ENCODE results near the gene NCOR1. TPM values are rescaled to one million over a fixed set of nuclear protein-coding genes. Genes with fewer than 3 reads are reported as not detected.
A peak's percentile ranks its signal among the peaks of the same experiment; 100 is the strongest.

Gene NCOR1
- total RNA-seq (100 to 1,000 TPM; 116 to 139 TPM), polyA plus RNA-seq (ENCODE audit: insufficient read length in 6 of 6) (100 to 1,000 TPM; 110 to 129 (median 115) TPM)
- long read RNA-seq, donor 1, transcript NCOR1-206 (15 exons, 1,883 nt): major isoform, 8 of 1,286 reads
- long read RNA-seq, donor 1, partial matches to known transcripts: 860 of 1,286 reads
- long read RNA-seq, donor 1, other reads (novel, unspliced or antisense): 411 of 1,286 reads
- long read RNA-seq, donor 2, transcript NCOR1-220 (3 exons, 1,352 nt): major isoform, 6 of 86 reads
- long read RNA-seq, donor 2, transcript NCOR1-221 (16 exons, 1,877 nt): minor isoform, 5 of 86 reads
- long read RNA-seq, donor 2, partial matches to known transcripts: 65 of 86 reads
- long read RNA-seq, donor 2, other reads (novel, unspliced or antisense): 0 of 86 reads
- long read RNA-seq, donor 3, partial matches to known transcripts: 6 of 13 reads
- long read RNA-seq, donor 3, other reads (novel, unspliced or antisense): 0 of 13 reads
- long read RNA-seq, donor 4, partial matches to known transcripts: 38 of 65 reads
- long read RNA-seq, donor 4, other reads (novel, unspliced or antisense): 19 of 65 reads
- long read RNA-seq, donor 5, partial matches to known transcripts: 30 of 44 reads
- long read RNA-seq, donor 5, other reads (novel, unspliced or antisense): 0 of 44 reads
- long read RNA-seq, donor 6, partial matches to known transcripts: 21 of 24 reads
- long read RNA-seq, donor 6, other reads (novel, unspliced or antisense): 0 of 24 reads
- long read RNA-seq, donor 7, partial matches to known transcripts: 0 of 4 reads
- long read RNA-seq, donor 7, other reads (novel, unspliced or antisense): 0 of 4 reads
- long read RNA-seq, donor 8, partial matches to known transcripts: 42 of 60 reads
- long read RNA-seq, donor 8, other reads (novel, unspliced or antisense): 0 of 60 reads
- long read RNA-seq, donor 9: 0 reads
- long read RNA-seq, donor 10, transcript NCOR1-206 (15 exons, 1,883 nt): major isoform, 12 of 84 reads
- long read RNA-seq, donor 10, partial matches to known transcripts: 38 of 84 reads
- long read RNA-seq, donor 10, other reads (novel, unspliced or antisense): 28 of 84 reads
- long read RNA-seq, donor 11: 0 reads
- long read RNA-seq, donor 12, transcript NCOR1-222 (4 exons, 672 nt): major isoform, 6 of 43 reads
- long read RNA-seq, donor 12, partial matches to known transcripts: 30 of 43 reads
- long read RNA-seq, donor 12, other reads (novel, unspliced or antisense): 0 of 43 reads

GRCh38 chr17:16215273-16215964 lies at the start of gene NCOR1:
NCOR1 (minus strand) TSS chr17:16215534; CDS start chr17:16194569, 20,965 bp downstream.
- Histone ChIP-seq H3K27me3 (no peaks in the 10 kb centered on the region), H3K36me3 (no peaks in the 10 kb centered on the region), H3K4me3 (peak within 1 kb of the TSS; percentile 96), H3K4me1 (peaks cover 23 to 58% of the 10 kb centered on the region in 2 donors), H3K9me3 (no peaks in the 10 kb centered on the region), H3K27ac (peak within 1 kb of the TSS; percentile 98 to 99)
- DNase-seq (peak; percentile 90 to 100 (median 96)), ATAC-seq (peak; percentile 95)
- intact Hi-C loops (cut with DNase I): no loop called here
- TF ChIP-seq CTCF (IDR thresholded peaks at IDR 0.05): peak; percentile 22 to 23

GRCh38 chr17:16262201-16262600 lies 46.9 kb upstream of the NCOR1 start:
- no peak for TF ChIP-seq CTCF (IDR thresholded peaks at IDR 0.05)
- H3K4me3 ChIP-seq: no peak overlapping the region
- ATAC-seq (no peak), DNase-seq (no peak)
- H3K27ac ChIP-seq: no peak overlapping the region
- no peaks in the 10 kb centered on the region for H3K27me3 ChIP-seq
- H3K9me3 ChIP-seq: no peaks in the 10 kb centered on the region
- no peaks in the 10 kb centered on the region for H3K36me3 ChIP-seq
- H3K4me1 ChIP-seq: peaks cover 0 to 2% of the 10 kb centered on the region in 2 donors
- intact Hi-C loops (cut with DNase I): no loop called here

GRCh38 chr17:16261049-16261448 lies 45.7 kb upstream of the NCOR1 start:
- no peak for TF ChIP-seq CTCF (IDR thresholded peaks at IDR 0.05)
- ATAC-seq (no peak), DNase-seq (no peak)
- H3K9me3 ChIP-seq: no peaks in the 10 kb centered on the region
- no peak overlapping the region for H3K27ac ChIP-seq
- no peak overlapping the region for H3K4me3 ChIP-seq
- intact Hi-C loops (cut with DNase I): no loop called here
- peaks cover 0 to 6% of the 10 kb centered on the region in 2 donors for H3K4me1 ChIP-seq
- H3K27me3 ChIP-seq: no peaks in the 10 kb centered on the region
- no peaks in the 10 kb centered on the region for H3K36me3 ChIP-seq

GRCh38 chr17:16259926-16260325 lies 44.6 kb upstream of the NCOR1 start:
- DNase-seq (no peak), ATAC-seq (no peak)
- TF ChIP-seq CTCF (IDR thresholded peaks at IDR 0.05): no peak
- no peaks in the 10 kb centered on the region for H3K9me3 ChIP-seq
- H3K36me3 ChIP-seq: no peaks in the 10 kb centered on the region
- no peak overlapping the region for H3K27ac ChIP-seq
- no peak overlapping the region for H3K4me3 ChIP-seq
- H3K27me3 ChIP-seq: no peaks in the 10 kb centered on the region
- intact Hi-C loops (cut with DNase I): no loop called here
- peaks cover 0 to 16% of the 10 kb centered on the region in 2 donors for H3K4me1 ChIP-seq
